Gastroesophageal sphincter (tissue), 3 donors: ENCODE measurements around the gene CT45A10.
"Not testable (repeated sequence)": the region's sequence is repeated elsewhere in the genome, so short reads cannot be mapped to it uniquely, and the experiment has no call there.

ENCODE experiments used
- EP300 ChIP-seq: sonication (generic); formaldehyde crosslinking; IDR thresholded peaks from one replicate; pipeline ENCODE4 v1.6.1; 2017; ENCODE audit warnings: antibody characterized with exemption, mild to moderate bottlenecking
- POLR2A ChIP-seq, 2 donors: fragments of 450-650 bp; IDR thresholded peaks; one replicate each; pipeline ENCODE4 v1.6.1; 2017; ENCODE audit warnings: antibody characterized with exemption in 2 of 2, mild to moderate bottlenecking in 2 of 2, moderate library complexity in 1 of 2
- TF ChIP-seq, protein P1 (sequence below), 4 experiments: fragments of 200-600 bp in 2 of 4; fragments of 450-650 bp in 2 of 4; sonication (generic) in 1 of 4; IDR thresholded peaks; one replicate each; pipeline ENCODE4 v1.5.1; 2017 to 2019; ENCODE audit warnings: antibody characterized with exemption in 4 of 4, mild to moderate bottlenecking in 2 of 4, moderate library complexity in 2 of 4

- TF ChIP-seq EP300; POLR2A (IDR thresholded peaks at IDR 0.05): not testable (repeated sequence)
- TF ChIP-seq, protein P1, sequence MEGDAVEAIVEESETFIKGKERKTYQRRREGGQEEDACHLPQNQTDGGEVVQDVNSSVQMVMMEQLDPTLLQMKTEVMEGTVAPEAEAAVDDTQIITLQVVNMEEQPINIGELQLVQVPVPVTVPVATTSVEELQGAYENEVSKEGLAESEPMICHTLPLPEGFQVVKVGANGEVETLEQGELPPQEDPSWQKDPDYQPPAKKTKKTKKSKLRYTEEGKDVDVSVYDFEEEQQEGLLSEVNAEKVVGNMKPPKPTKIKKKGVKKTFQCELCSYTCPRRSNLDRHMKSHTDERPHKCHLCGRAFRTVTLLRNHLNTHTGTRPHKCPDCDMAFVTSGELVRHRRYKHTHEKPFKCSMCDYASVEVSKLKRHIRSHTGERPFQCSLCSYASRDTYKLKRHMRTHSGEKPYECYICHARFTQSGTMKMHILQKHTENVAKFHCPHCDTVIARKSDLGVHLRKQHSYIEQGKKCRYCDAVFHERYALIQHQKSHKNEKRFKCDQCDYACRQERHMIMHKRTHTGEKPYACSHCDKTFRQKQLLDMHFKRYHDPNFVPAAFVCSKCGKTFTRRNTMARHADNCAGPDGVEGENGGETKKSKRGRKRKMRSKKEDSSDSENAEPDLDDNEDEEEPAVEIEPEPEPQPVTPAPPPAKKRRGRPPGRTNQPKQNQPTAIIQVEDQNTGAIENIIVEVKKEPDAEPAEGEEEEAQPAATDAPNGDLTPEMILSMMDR (IDR thresholded peaks at IDR 0.05): not testable (repeated sequence)
Observed at GRCh38 chrX:135882741-135883140, 10.5 kb downstream of the CT45A10 start.
